Measurements from ENCODE around the gene AKAIN1. TPM values are rescaled to one million over a fixed set of nuclear protein-coding genes. Genes with fewer than 3 reads are reported as not detected.
A peak's percentile ranks its signal among the peaks of the same experiment; 100 is the strongest.

The AKAIN1 gene
- total RNA-seq, 1 donor from 2014 or later, result not detected

- peak overlapping the region; percentile 96 for H3K4me3 Mint-ChIP-seq
- peak overlapping the region; percentile 98 for H3K27ac Mint-ChIP-seq
- ChIA-PET CTCF (interaction anchor here (1.4 to 4.6 kb wide), 2 partner anchors 58 to 73 kb away, joined by 5 to 34 read pairs; partner anchors contain the start of gene ZBTB14), POLR2A (interaction anchor here (0.6 to 7.3 kb wide), 6 partner anchors 9 to 73 kb away, joined by 3 to 195 read pairs (median 4); partner anchors contain the start of gene ZBTB14)
- intact Hi-C loops (cut with micrococcal nuclease), result loop anchor here (2.0 to 10.0 kb wide), 3 partner anchors 62 to 1178 kb away; partner anchors contain the start of gene L3MBTL4
- H3K27me3 Mint-ChIP-seq, result peaks cover 12% of the 10 kb centered on the region
- DNase-seq (no peak), ATAC-seq (ENCODE audit: low read depth) (peak; percentile 12)
- TF ChIP-seq, protein P1, sequence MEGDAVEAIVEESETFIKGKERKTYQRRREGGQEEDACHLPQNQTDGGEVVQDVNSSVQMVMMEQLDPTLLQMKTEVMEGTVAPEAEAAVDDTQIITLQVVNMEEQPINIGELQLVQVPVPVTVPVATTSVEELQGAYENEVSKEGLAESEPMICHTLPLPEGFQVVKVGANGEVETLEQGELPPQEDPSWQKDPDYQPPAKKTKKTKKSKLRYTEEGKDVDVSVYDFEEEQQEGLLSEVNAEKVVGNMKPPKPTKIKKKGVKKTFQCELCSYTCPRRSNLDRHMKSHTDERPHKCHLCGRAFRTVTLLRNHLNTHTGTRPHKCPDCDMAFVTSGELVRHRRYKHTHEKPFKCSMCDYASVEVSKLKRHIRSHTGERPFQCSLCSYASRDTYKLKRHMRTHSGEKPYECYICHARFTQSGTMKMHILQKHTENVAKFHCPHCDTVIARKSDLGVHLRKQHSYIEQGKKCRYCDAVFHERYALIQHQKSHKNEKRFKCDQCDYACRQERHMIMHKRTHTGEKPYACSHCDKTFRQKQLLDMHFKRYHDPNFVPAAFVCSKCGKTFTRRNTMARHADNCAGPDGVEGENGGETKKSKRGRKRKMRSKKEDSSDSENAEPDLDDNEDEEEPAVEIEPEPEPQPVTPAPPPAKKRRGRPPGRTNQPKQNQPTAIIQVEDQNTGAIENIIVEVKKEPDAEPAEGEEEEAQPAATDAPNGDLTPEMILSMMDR (IDR thresholded peaks at IDR 0.05), result no peak
- H3K36me3 Mint-ChIP-seq (ENCODE audit: low read depth), result peaks cover 35% of the 10 kb centered on the region
- H3K4me1 Mint-ChIP-seq, result peaks cover 36% of the 10 kb centered on the region
- H3K9me3 Mint-ChIP-seq, result no peaks in the 10 kb centered on the region
Measured at GRCh38 chr18:5237083-5237722, 40.1 kb upstream of the AKAIN1 start.

DNA sequence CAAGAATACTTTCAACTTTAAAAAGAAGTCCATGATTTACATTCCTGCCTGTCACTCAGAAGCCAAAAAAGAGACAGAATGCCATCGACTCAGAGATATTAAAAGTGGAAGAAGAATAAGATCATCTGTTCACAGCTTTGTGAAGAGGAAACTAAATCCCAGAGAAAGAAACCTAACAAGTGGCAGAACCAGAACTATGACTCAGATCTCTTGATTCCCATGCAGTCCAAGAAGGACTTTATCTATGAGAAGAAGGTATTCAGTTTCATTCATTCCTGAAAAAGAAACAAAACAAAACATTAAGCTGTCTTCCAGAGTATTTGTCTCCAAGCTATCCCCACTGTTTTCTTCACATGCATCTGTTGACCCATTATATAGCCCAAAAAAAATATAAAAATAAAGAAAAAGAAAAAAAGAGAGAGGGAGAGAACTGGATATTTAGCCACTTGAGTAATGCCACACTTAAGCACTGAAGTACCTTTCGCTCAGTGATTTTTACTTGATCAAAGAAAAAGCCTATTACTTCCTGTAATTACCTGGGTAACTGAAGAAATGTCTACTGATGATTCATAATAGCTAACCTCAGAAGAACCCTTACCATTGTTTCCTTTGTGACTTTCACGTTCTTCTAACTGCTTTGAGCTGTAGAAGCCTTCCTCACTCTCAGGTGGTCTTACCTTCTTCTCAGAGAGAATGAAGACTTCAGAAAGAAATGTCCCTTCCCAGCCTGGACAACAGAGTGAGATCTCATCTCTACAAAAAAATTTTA lies 17.7 kb upstream of the AKAIN1 start:
- DNase-seq (no peak), ATAC-seq (ENCODE audit: low read depth) (no peak)
- ChIA-PET CTCF (no interaction called here), POLR2A (no interaction called here)
- no peaks in the 10 kb centered on the region for H3K9me3 Mint-ChIP-seq
- no peak overlapping the region for H3K27ac Mint-ChIP-seq
- TF ChIP-seq, protein P1 (IDR thresholded peaks at IDR 0.05), result no peak
- no peaks in the 10 kb centered on the region for H3K4me1 Mint-ChIP-seq
- H3K4me3 Mint-ChIP-seq, result no peak overlapping the region
- H3K27me3 Mint-ChIP-seq, result peaks cover 11% of the 10 kb centered on the region
- no peaks in the 10 kb centered on the region for H3K36me3 Mint-ChIP-seq (ENCODE audit: low read depth)
- intact Hi-C loops (cut with micrococcal nuclease), result no loop called here

DNA sequence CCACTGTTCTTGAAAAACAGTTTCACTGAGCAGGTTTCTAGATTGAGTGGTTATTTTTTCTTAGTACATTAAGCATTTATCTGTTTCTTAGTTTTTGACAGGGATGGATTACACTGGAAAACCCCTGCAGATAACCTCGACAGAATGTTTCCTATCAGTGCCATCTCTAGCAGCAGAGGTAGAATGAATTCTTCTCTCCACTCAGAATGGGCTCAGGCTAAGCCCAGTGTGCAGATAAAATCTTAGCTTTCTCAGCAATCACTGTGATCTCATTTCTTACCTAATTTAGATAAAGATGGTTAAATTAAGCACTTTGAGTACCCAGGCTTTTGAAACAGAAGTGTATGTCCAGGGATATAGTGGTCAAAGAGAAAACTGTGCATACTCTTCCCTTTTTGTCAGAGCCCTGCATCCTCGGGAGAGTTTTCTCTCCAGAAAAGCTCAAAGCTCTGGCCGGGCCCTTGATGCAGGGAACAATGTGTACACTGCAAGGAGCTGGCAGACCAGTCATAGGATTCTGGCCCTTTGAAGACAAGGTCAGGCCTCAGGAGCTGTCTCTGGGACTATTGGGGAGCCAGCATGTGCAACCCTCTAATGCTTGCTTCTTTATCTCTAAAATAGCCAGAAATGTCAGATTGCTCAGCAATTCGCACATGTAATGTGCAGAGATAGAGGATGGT lies 10.6 kb upstream of the AKAIN1 start:
- TF ChIP-seq, protein P1 (IDR thresholded peaks at IDR 0.05), result no peak
- no peak for DNase-seq

DNA sequence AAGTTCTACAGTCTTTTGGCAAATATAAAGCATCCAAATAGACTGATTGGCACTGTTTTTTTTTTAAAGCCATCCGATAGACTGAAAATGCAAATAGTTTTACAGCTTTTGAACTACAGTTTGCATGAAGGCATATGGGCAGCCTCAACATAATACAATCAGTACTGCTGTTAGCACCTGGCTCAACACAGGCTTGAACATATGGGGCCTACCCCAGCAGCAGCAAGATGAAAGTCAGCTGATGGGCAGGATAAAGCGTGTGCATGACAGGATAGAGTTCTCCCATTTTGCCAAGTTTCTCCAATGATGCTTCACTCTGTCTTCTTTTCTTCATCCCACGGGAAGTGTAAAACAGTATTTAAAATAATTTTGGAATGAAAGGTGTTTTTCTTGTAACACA lies 1.3 kb upstream of the AKAIN1 start:
- Mint-ChIP-seq H3K27ac (no peak overlapping the region), H3K9me3 (no peaks in the 10 kb centered on the region), H3K27me3 (peaks cover 67% of the 10 kb centered on the region), H3K4me1 (no peaks in the 10 kb centered on the region), H3K4me3 (no peak overlapping the region), H3K36me3 (ENCODE audit: low read depth) (no peaks in the 10 kb centered on the region)
- TF ChIP-seq, protein P1 (IDR thresholded peaks at IDR 0.05), result no peak
- CTCF ChIA-PET, result no interaction called here
- intact Hi-C loops (cut with micrococcal nuclease), result no loop called here
- no peak for ATAC-seq (ENCODE audit: low read depth)
- no peak for DNase-seq
- POLR2A ChIA-PET, result no interaction called here

More for the DNA sequence above, 10.6 kb upstream of the AKAIN1 start:
- Mint-ChIP-seq H3K36me3 (ENCODE audit: low read depth) (no peaks in the 10 kb centered on the region), H3K4me1 (no peaks in the 10 kb centered on the region), H3K4me3 (no peak overlapping the region), H3K27me3 (peaks cover 6% of the 10 kb centered on the region), H3K27ac (no peak overlapping the region), H3K9me3 (no peaks in the 10 kb centered on the region)
- ATAC-seq (ENCODE audit: low read depth), result no peak
- intact Hi-C loops (cut with micrococcal nuclease), result no loop called here
- CTCF ChIA-PET, result no interaction called here
- POLR2A ChIA-PET, result no interaction called here

DNA sequence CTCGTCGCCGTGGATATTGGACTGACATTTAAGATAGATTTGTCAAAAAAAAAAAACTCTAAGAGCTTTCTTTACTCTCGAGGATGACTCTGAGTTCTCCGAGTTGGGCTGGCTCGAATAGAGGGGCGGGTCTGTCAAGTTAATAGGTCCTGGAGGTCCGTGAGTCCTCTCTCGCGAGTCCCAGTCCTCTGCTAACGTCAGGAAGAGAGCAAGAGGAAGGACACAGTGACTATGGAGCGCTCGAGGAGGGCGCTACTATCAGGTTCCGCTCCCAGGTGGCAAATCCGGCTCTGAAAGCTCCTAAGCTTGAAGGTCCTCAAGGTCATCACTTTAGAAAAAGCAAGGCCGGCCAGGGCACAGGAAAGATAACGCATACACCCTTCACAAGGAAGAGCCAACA lies 404 bp upstream of the AKAIN1 start:
- H3K36me3 Mint-ChIP-seq (ENCODE audit: low read depth), result no peaks in the 10 kb centered on the region
- H3K27ac Mint-ChIP-seq, result no peak overlapping the region
- H3K4me3 Mint-ChIP-seq, result no peak overlapping the region
- peaks cover 66% of the 10 kb centered on the region for H3K27me3 Mint-ChIP-seq
- ChIA-PET CTCF (no interaction called here), POLR2A (no interaction called here)
- no peak for DNase-seq
- H3K9me3 Mint-ChIP-seq, result no peaks in the 10 kb centered on the region
- no peak for ATAC-seq (ENCODE audit: low read depth)
- intact Hi-C loops (cut with micrococcal nuclease), result no loop called here
- no peaks in the 10 kb centered on the region for H3K4me1 Mint-ChIP-seq
- TF ChIP-seq, protein P1 (IDR thresholded peaks at IDR 0.05), result no peak

Data from activated B cell treated with CpG ODN at 0.5 μM for 24 hours (primary cell).